ENCODE results near the gene FHIT. TPM values are rescaled to one million over a fixed set of nuclear protein-coding genes. Genes with fewer than 3 reads are reported as not detected.

The FHIT gene
- total RNA-seq, 1 donor from 2014 or later, result 22.6 TPM

- Mint-ChIP-seq H3K9me3 (no peaks in the 10 kb centered on the region), H3K4me1 (ENCODE audit: low read depth) (peaks cover 21% of the 10 kb centered on the region), H3K36me3 (ENCODE audit: low read depth) (no peaks in the 10 kb centered on the region), H3K27ac (no peak overlapping the region), H3K27me3 (ENCODE audit: insufficient read depth) (peaks cover 9% of the 10 kb centered on the region), H3K4me3 (no peak overlapping the region)
- no peak for DNase-seq (ENCODE audit: low spot score)
- intact Hi-C loops (cut with micrococcal nuclease), result no loop called here
Measured at GRCh38 chr3:59737241-59737640, 1514.0 kb downstream of the FHIT start.

DNA sequence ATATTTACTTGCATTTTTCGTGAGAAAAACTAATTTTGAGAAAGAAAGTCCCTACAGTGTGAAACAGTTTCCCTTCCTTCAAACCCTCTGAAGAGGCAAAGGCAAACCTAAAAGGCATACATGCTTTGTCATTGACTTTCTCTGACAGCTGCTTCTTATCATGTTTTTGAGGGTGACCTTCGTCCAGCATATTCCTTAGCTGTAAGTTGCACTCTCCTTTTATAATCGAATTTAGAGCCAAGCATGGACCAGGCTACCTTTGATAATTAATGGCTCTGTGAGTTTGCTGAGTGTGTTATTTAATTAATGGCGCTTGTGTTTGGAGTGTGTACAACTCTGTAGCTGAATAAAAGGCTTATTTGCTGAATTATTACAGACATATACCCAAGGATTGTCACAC lies 1517.2 kb downstream of the FHIT start:
- H3K36me3 Mint-ChIP-seq (ENCODE audit: low read depth), result no peaks in the 10 kb centered on the region
- no peaks in the 10 kb centered on the region for H3K9me3 Mint-ChIP-seq
- no peak overlapping the region for H3K27ac Mint-ChIP-seq
- intact Hi-C loops (cut with micrococcal nuclease), result no loop called here
- peaks cover 11% of the 10 kb centered on the region for H3K27me3 Mint-ChIP-seq (ENCODE audit: insufficient read depth)
- no peak overlapping the region for H3K4me3 Mint-ChIP-seq
- H3K4me1 Mint-ChIP-seq (ENCODE audit: low read depth), result peaks cover 36% of the 10 kb centered on the region
- no peak for DNase-seq (ENCODE audit: low spot score)

- Mint-ChIP-seq H3K27me3 (ENCODE audit: insufficient read depth) (peaks cover 11% of the 10 kb centered on the region), H3K4me1 (ENCODE audit: low read depth) (peaks cover 36% of the 10 kb centered on the region), H3K9me3 (no peaks in the 10 kb centered on the region), H3K4me3 (no peak overlapping the region), H3K36me3 (ENCODE audit: low read depth) (no peaks in the 10 kb centered on the region), H3K27ac (no peak overlapping the region)
- intact Hi-C loops (cut with micrococcal nuclease), result no loop called here
- DNase-seq (ENCODE audit: low spot score), result no peak
Measured at GRCh38 chr3:59733041-59733809, 1518.0 kb downstream of the FHIT start.

DNA sequence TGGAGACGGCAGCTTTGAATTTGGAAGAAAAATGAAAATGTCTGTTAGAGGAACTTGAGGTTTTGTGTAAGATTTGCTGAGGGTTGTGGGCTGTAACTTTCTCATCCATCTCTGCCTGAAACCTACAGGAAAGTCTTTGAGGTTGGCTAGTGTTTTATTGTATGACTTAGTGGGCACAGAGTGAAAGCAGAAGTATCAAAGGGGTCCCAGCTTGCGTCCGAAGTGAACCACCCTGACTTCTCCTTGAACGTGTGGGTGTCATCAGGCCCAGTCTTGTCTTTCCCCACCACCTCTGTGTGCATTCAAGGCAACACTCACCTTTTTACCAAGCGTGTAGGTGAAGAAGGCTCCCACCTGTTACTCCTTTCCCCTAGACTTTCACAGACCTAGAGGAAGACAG lies 1519.3 kb downstream of the FHIT start:
- Mint-ChIP-seq H3K27ac (no peak overlapping the region), H3K27me3 (ENCODE audit: insufficient read depth) (peaks cover 11% of the 10 kb centered on the region), H3K4me1 (ENCODE audit: low read depth) (peaks cover 43% of the 10 kb centered on the region), H3K9me3 (peaks cover under 1% of the 10 kb centered on the region), H3K36me3 (ENCODE audit: low read depth) (peaks cover under 1% of the 10 kb centered on the region), H3K4me3 (no peak overlapping the region)
- DNase-seq (ENCODE audit: low spot score), result no peak
- intact Hi-C loops (cut with micrococcal nuclease), result no loop called here

DNA sequence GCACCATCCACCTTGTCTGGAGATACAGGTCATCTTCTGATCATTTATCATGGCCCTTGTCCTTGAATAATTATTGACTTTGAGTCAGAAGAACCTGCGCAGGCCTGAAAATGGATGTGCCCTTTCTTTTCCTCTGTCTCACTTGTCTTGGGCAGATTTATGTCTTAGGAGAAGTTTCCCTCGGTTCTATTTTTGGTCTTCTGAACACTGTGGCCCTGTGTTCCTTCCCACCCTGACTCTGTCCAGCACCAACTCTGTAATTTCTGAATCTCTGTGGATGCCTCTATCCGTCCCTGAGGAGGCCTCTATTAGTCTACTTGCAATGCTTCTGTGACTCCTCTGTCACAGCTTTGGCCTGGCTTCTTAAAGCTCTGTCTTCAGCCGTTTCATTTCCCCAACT lies 1520.7 kb downstream of the FHIT start:
- H3K27me3 Mint-ChIP-seq (ENCODE audit: insufficient read depth), result peaks cover 9% of the 10 kb centered on the region
- no peak for DNase-seq (ENCODE audit: low spot score)
- H3K4me1 Mint-ChIP-seq (ENCODE audit: low read depth), result peaks cover 56% of the 10 kb centered on the region
- intact Hi-C loops (cut with micrococcal nuclease), result no loop called here
- H3K4me3 Mint-ChIP-seq, result no peak overlapping the region
- H3K9me3 Mint-ChIP-seq, result peaks cover 10% of the 10 kb centered on the region
- H3K36me3 Mint-ChIP-seq (ENCODE audit: low read depth), result peaks cover 6% of the 10 kb centered on the region
- no peak overlapping the region for H3K27ac Mint-ChIP-seq

GRCh38 chr3:59728587-59728908 lies 1522.7 kb downstream of the FHIT start:
- peaks cover 48% of the 10 kb centered on the region for H3K4me1 Mint-ChIP-seq (ENCODE audit: low read depth)
- no peak for DNase-seq (ENCODE audit: low spot score)
- intact Hi-C loops (cut with micrococcal nuclease), result loop anchor here (5.0 kb wide), 1 partner anchor 341 kb away; no protein-coding TSS in a partner anchor

DNA sequence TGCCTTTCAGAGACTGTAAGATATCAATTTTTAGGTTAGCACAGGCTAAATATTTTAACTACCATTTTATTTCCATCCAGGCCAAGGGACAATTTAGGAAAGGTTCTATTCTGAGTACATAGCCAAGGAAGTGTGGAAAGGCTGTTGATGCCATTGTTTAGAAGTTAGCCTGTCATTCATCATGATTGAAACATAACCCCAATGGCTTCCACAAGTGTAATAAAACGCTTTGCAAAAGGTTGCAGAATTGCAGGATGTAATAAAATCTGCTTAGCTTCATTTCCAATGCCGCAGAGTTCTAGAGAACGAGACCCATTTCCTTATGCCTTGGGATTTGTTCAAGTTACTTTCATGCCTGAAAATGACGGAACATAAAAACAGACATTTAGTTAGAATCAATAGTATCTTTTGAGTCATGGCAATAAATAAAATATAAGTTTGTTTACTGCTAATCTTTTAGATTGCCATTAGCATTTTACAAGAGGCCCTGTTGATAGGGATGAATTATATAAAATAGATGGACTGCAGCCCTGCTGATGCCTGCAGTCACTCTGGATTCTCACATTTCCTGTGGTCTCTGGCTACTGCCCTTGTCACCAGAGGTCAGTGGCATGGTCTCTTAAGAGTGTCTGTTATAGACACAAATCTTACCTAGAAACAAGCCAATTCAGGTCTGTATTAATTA lies 1523.2 kb downstream of the FHIT start:
- Mint-ChIP-seq H3K4me1 (ENCODE audit: low read depth) (peaks cover 43% of the 10 kb centered on the region), H3K4me3 (no peak overlapping the region), H3K27me3 (ENCODE audit: insufficient read depth) (peaks cover 3% of the 10 kb centered on the region), H3K9me3 (peaks cover 25% of the 10 kb centered on the region), H3K27ac (no peak overlapping the region), H3K36me3 (ENCODE audit: low read depth) (peaks cover 8% of the 10 kb centered on the region)
- intact Hi-C loops (cut with micrococcal nuclease), result loop anchor here (2.0 to 5.0 kb wide), 3 partner anchors 29 to 341 kb away; no protein-coding TSS in a partner anchor
- no peak for DNase-seq (ENCODE audit: low spot score)

More at GRCh38 chr3:59728587-59728908, 1522.7 kb downstream of the FHIT start:
- peaks cover 3% of the 10 kb centered on the region for H3K27me3 Mint-ChIP-seq (ENCODE audit: insufficient read depth)
- H3K9me3 Mint-ChIP-seq, result peaks cover 25% of the 10 kb centered on the region
- H3K36me3 Mint-ChIP-seq (ENCODE audit: low read depth), result peaks cover 8% of the 10 kb centered on the region
- H3K27ac Mint-ChIP-seq, result no peak overlapping the region
- no peak overlapping the region for H3K4me3 Mint-ChIP-seq

GRCh38 chr3:59726279-59726678 lies 1525.0 kb downstream of the FHIT start:
- no peak overlapping the region for H3K4me3 Mint-ChIP-seq
- peaks cover 25% of the 10 kb centered on the region for H3K9me3 Mint-ChIP-seq
- no peak overlapping the region for H3K27ac Mint-ChIP-seq
- DNase-seq (ENCODE audit: low spot score), result peak; percentile 9
- intact Hi-C loops (cut with micrococcal nuclease), result loop anchor here (1.0 to 5.0 kb wide), 4 partner anchors 31 to 491 kb away; no protein-coding TSS in a partner anchor
- peaks cover 5% of the 10 kb centered on the region for H3K27me3 Mint-ChIP-seq (ENCODE audit: insufficient read depth)
- peaks cover 8% of the 10 kb centered on the region for H3K36me3 Mint-ChIP-seq (ENCODE audit: low read depth)
- H3K4me1 Mint-ChIP-seq (ENCODE audit: low read depth), result peaks cover 26% of the 10 kb centered on the region

DNA sequence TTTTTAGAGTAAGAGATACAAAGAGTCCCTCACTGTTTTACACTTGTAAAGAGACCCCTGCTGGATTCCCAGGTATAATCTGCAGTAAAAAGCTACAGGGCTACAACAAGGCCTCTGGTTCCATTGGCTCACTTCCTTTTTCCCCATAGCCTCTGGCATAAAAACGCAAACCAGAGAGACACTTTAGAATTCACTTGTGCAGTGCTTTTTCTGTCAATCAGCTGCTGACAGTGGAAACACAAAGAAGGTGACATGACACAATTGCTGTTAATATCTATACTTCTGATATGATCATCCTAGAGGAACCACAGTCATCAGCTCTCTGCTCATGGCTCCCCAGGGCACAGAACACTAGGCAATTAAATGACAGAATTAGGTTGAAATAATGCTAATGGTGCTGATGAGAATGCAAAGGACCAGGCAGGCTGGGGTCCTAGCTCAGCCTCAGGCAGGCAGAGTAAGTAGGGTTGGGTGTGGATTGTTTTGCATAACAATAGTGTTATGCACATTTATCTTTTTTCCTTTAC lies 1533.5 kb downstream of the FHIT start:
- H3K9me3 Mint-ChIP-seq, result peaks cover 18% of the 10 kb centered on the region
- no peak overlapping the region for H3K27ac Mint-ChIP-seq
- no peak for DNase-seq (ENCODE audit: low spot score)
- peaks cover 1% of the 10 kb centered on the region for H3K36me3 Mint-ChIP-seq (ENCODE audit: low read depth)
- no peak overlapping the region for H3K4me3 Mint-ChIP-seq
- H3K4me1 Mint-ChIP-seq (ENCODE audit: low read depth), result no peaks in the 10 kb centered on the region
- intact Hi-C loops (cut with micrococcal nuclease), result no loop called here
- H3K27me3 Mint-ChIP-seq (ENCODE audit: insufficient read depth), result peaks cover 8% of the 10 kb centered on the region

DNA sequence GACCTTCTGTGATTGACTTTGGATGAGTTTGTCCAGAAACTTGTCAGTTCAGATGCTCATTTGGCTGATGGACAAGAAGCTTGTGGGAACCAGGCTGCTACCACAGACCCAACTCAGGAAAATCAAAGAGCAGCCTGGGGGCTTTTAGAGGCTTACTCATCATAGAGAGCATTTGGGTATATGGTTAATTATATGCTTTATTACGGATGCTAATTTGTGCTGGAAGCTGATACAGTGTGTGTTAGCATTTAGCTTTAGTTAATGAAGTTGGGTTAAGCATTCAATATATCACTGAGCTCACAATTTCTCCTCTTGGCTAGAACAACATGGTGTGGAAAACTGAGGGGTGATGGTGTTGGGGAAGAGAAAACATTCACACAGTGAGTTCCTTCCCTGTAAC lies 1537.2 kb downstream of the FHIT start:
- Mint-ChIP-seq H3K27me3 (ENCODE audit: insufficient read depth) (peaks cover 6% of the 10 kb centered on the region), H3K4me3 (no peak overlapping the region), H3K27ac (no peak overlapping the region), H3K36me3 (ENCODE audit: low read depth) (peaks cover 1% of the 10 kb centered on the region), H3K9me3 (peaks cover 20% of the 10 kb centered on the region), H3K4me1 (ENCODE audit: low read depth) (no peaks in the 10 kb centered on the region)
- no peak for DNase-seq (ENCODE audit: low spot score)
- intact Hi-C loops (cut with micrococcal nuclease), result no loop called here

GRCh38 chr3:59710554-59710953 lies 1540.7 kb downstream of the FHIT start:
- no peak overlapping the region for H3K27ac Mint-ChIP-seq
- peaks cover 20% of the 10 kb centered on the region for H3K9me3 Mint-ChIP-seq
- intact Hi-C loops (cut with micrococcal nuclease), result no loop called here
- H3K36me3 Mint-ChIP-seq (ENCODE audit: low read depth), result peaks cover 4% of the 10 kb centered on the region
- DNase-seq (ENCODE audit: low spot score), result no peak
- H3K4me1 Mint-ChIP-seq (ENCODE audit: low read depth), result no peaks in the 10 kb centered on the region
- no peaks in the 10 kb centered on the region for H3K27me3 Mint-ChIP-seq (ENCODE audit: insufficient read depth)
- no peak overlapping the region for H3K4me3 Mint-ChIP-seq

- Mint-ChIP-seq H3K36me3 (ENCODE audit: low read depth) (peaks cover 4% of the 10 kb centered on the region), H3K9me3 (peaks cover 14% of the 10 kb centered on the region), H3K27me3 (ENCODE audit: insufficient read depth) (no peaks in the 10 kb centered on the region), H3K4me1 (ENCODE audit: low read depth) (no peaks in the 10 kb centered on the region), H3K27ac (no peak overlapping the region), H3K4me3 (no peak overlapping the region)
- peak; percentile 6 for DNase-seq (ENCODE audit: low spot score)
- intact Hi-C loops (cut with micrococcal nuclease), result no loop called here
Measured at GRCh38 chr3:59709702-59710553, 1541.3 kb downstream of the FHIT start.
